ENCODE data around the gene NEURL1. TPM values are rescaled to one million over a fixed set of nuclear protein-coding genes. Genes with fewer than 3 reads are reported as not detected.

NEURL1 gene
- total and polyA plus RNA-seq, 12 donors: 0.05 to 1.0 (median 0.17) TPM; not detected in 3

DNA sequence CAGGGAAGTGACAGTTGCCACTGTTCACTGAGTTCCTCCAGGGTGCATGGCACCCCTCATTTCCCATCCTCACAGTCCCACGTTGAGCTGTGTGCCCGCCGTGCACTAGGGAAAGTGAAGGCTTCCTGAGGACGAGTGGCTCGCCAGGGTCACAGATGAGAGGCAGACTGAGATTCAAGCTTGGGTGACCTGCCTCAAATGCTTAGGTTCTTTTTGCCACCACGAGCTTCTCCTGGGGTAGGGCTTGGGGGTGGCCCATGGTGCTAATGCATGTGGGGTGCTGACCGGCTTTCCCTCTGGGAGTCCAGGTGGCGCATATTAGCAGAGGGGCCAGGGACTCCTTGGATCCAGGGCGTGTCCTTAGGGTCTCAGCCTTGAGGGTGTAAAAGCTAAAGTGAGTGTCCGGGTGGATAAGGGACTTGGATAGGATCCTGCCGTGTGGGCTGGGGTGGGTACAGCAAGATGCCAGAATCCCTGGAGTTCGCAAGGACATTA lies 43.3 kb upstream of the NEURL1 start:
- peaks cover 0 to 54% (median 28%) of the 10 kb centered on the region in 9 donors for H3K36me3 ChIP-seq
- no peak for TF ChIP-seq CTCF (IDR thresholded peaks at IDR 0.05)

GRCh38 chr10:103451091-103451813 lies 42.3 kb upstream of the NEURL1 start:
- H3K4me1 ChIP-seq: peaks cover 24 to 59% (median 53%) of the 10 kb centered on the region in 9 donors
- intact Hi-C loops (cut with DNase I): no loop called here
- 27 to 42% methylated on average over 14 of the region's 14 CpGs for WGBS, 2 donors

More for the DNA sequence above, 43.3 kb upstream of the NEURL1 start:
- Histone ChIP-seq H3K4me3 (peak overlapping the region in 9 of 10 donors; percentile 65 to 89 (median 82)), H3K4me1 (peaks cover 28 to 69% (median 63%) of the 10 kb centered on the region in 9 donors), H3K9me3 (no peaks in the 10 kb centered on the region), H3K27ac (peak overlapping the region; percentile 58 to 98 (median 94)), H3K27me3 (peaks cover 0 to 5% (median 0%) of the 10 kb centered on the region in 7 donors)
- WGBS, 2 donors: 84 to 90% methylated on average over 12 of the region's 12 CpGs
- intact Hi-C loops (cut with DNase I): no loop called here
- ATAC-seq: no peak
- DNase-seq: no peak

GRCh38 chr10:103451831-103452505 lies 41.5 kb upstream of the NEURL1 start, which contains the start of gene CALHM2:
CALHM2 (minus strand) TSS chr10:103452370; CDS start chr10:103449941, 2,429 bp downstream.
- Histone ChIP-seq H3K36me3 (peaks cover 0 to 37% (median 22%) of the 10 kb centered on the region in 9 donors), H3K9me3 (no peaks in the 10 kb centered on the region), H3K4me3 (peak within 1 kb of the TSS; percentile 65 to 89 (median 82)), H3K27me3 (peaks cover 0 to 5% (median 0%) of the 10 kb centered on the region in 7 donors), H3K4me1 (peaks cover 19 to 52% (median 46%) of the 10 kb centered on the region in 9 donors), H3K27ac (peak within 1 kb of the TSS; percentile 84 to 98 (median 95))
- intact Hi-C loops (cut with DNase I): no loop called here
- WGBS, 2 donors: 5 to 9% methylated on average over 31 to 32 of the region's 32 CpGs
- DNase-seq (peak; percentile 73 to 79), ATAC-seq (peak; percentile 52 to 85 (median 80))
- peak in 1 of 9 donors; percentile 10 for TF ChIP-seq CTCF (IDR thresholded peaks at IDR 0.05)

More at GRCh38 chr10:103451091-103451813, 42.3 kb upstream of the NEURL1 start:
- H3K27me3 ChIP-seq: peaks cover 0 to 5% (median 0%) of the 10 kb centered on the region in 7 donors
- no peaks in the 10 kb centered on the region for H3K9me3 ChIP-seq
- H3K27ac ChIP-seq: peak overlapping the region; percentile 84 to 98 (median 95)
- no peak for TF ChIP-seq CTCF (IDR thresholded peaks at IDR 0.05)
- DNase-seq (peak; percentile 69 to 80), ATAC-seq (peak; percentile 48 to 81 (median 68))
- peak overlapping the region; percentile 65 to 89 (median 82) for H3K4me3 ChIP-seq
- H3K36me3 ChIP-seq: peaks cover 0 to 44% (median 28%) of the 10 kb centered on the region in 9 donors
